IMR-90 (cell line): ENCODE measurements around the gene DPP10. TPM values are rescaled to one million over a fixed set of nuclear protein-coding genes. Genes with fewer than 3 reads are reported as not detected.

ENCODE experiments used
- ATAC-seq: fragments of 200-7000 bp; cut with Tn5 transposase; 2 replicates; pipeline ENCODE4 v1.9.1; 2020; ENCODE audit warnings: low read depth, mild to moderate bottlenecking, moderate library complexity
- Bru-seq: library from RNA; stranded (reverse); fragments of 400-500 nt; gene quantifications from one replicate; lab custom pipeline; 2021; lab: Mats Ljungman, UMichigan
- BruChase-seq, 2 experiments: library from RNA; stranded (reverse); fragments of 400-500 nt; gene quantifications; one replicate each; lab custom pipeline; 2021; lab: Mats Ljungman, UMichigan
- BruUV-seq: library from RNA; stranded (reverse); fragments of 400-500 nt; replicated peaks from 2 replicates; lab custom pipeline; 2021; lab: Mats Ljungman, UMichigan
- CTCF ChIA-PET: fragments of 300-600 bp; formaldehyde crosslinking; extraction: SDS; loops from one replicate; lab custom pipeline; 2021; ENCODE audit warnings: antibody characterized with exemption; lab: Yijun Ruan, JAX
- POLR2A ChIA-PET: fragments of 300-600 bp; sonication (Branson Sonifier 250); formaldehyde crosslinking; loops from one replicate; lab custom pipeline; 2022; ENCODE audit warnings: antibody characterized with exemption; ENCODE audit not compliant: unreplicated experiment; lab: Charles Lee
- DNase-seq: peaks from one replicate; pipeline ENCODE4 v3.0.0; 2013
- H2AFZ ChIP-seq: replicated peaks from 2 replicates; pipeline ENCODE3; 2013; ENCODE audit warnings: low read length, mild to moderate bottlenecking; ENCODE audit not compliant: poor library complexity
- H2AK5ac ChIP-seq: 2 replicates; pipeline ENCODE4 v1.6.1; 2013; ENCODE audit warnings: low read depth, low read length, inconsistent platforms
- H2AK9ac ChIP-seq: replicated peaks from 2 replicates; pipeline ENCODE3; 2013; ENCODE audit warnings: mild to moderate bottlenecking, low read depth, low read length, moderate library complexity; ENCODE audit not compliant: poor library complexity
- H2BK120ac ChIP-seq: 2 replicates; pipeline ENCODE4 v1.6.1; 2013; ENCODE audit warnings: low read depth, low read length, inconsistent platforms
- H2BK15ac ChIP-seq: 3 replicates; pipeline ENCODE4 v1.6.1; 2013; ENCODE audit warnings: low read depth, low read length, inconsistent platforms
- H2BK20ac ChIP-seq: 2 replicates; pipeline ENCODE4 v1.6.1; 2013; ENCODE audit warnings: low read depth, mild to moderate bottlenecking, inconsistent platforms, low read length, moderate library complexity
- H2BK5ac ChIP-seq: 2 replicates; pipeline ENCODE4 v1.6.1; 2013; ENCODE audit warnings: mild to moderate bottlenecking, low read depth, low read length, inconsistent platforms; ENCODE audit not compliant: poor library complexity, severe bottlenecking
- H3K14ac ChIP-seq: replicated peaks from 2 replicates; pipeline ENCODE4 v1.6.1; 2013; ENCODE audit warnings: low read depth, low read length, inconsistent platforms
- H3K18ac ChIP-seq: 2 replicates; pipeline ENCODE4 v1.6.1; 2013; ENCODE audit warnings: low read depth, low read length, control low read depth
- H3K23ac ChIP-seq: 2 replicates; pipeline ENCODE4 v1.6.1; 2013; ENCODE audit warnings: low read depth, low read length, inconsistent platforms
- H3K27ac ChIP-seq: 2 replicates; pipeline ENCODE4 v1.5.1; 2013; ENCODE audit warnings: mild to moderate bottlenecking, control low read depth, low read length; ENCODE audit not compliant: insufficient read depth
- H3K27me3 ChIP-seq: 2 replicates; pipeline ENCODE4 v1.6.1; 2013; ENCODE audit warnings: low read length; ENCODE audit not compliant: control insufficient read depth, insufficient read depth
- H3K36me3 ChIP-seq: 2 replicates; pipeline ENCODE4 v1.6.1; 2013; ENCODE audit warnings: low read length, mixed read lengths; ENCODE audit not compliant: control insufficient read depth, insufficient read depth
- H3K4ac ChIP-seq: 2 replicates; pipeline ENCODE4 v1.6.1; 2013; ENCODE audit warnings: low read depth, low read length, inconsistent platforms
- H3K4me1 ChIP-seq: 2 replicates; pipeline ENCODE4 v1.6.1; 2013; ENCODE audit warnings: low read length, mixed read lengths; ENCODE audit not compliant: control insufficient read depth, insufficient read depth
- H3K4me2 ChIP-seq: 2 replicates; pipeline ENCODE4 v1.6.1; 2013; ENCODE audit warnings: low read depth, mild to moderate bottlenecking, control low read depth, low read length, moderate library complexity
- H3K4me3 ChIP-seq: 2 replicates; pipeline ENCODE4 v1.5.1; 2013; ENCODE audit warnings: low read depth, mild to moderate bottlenecking, control low read depth, low read length, moderate library complexity; ENCODE audit not compliant: insufficient read depth
- H3K56ac ChIP-seq: 2 replicates; pipeline ENCODE4 v1.6.1; 2013; ENCODE audit warnings: low read length, inconsistent platforms; ENCODE audit not compliant: insufficient read depth; ENCODE audit errors: extremely low read depth
- H3K79me1 ChIP-seq, 2 experiments: 2 replicates each; pipeline ENCODE4 v1.6.1; 2013; ENCODE audit warnings: low read length in 2 of 2, inconsistent platforms in 1 of 2, low read depth in 1 of 2
- H3K9ac ChIP-seq: 2 replicates; pipeline ENCODE4 v1.6.1; 2013; ENCODE audit warnings: low read depth, low read length, control low read depth
- H3K9me1 ChIP-seq: 2 replicates; pipeline ENCODE4 v1.6.1; 2013; ENCODE audit warnings: low read length, inconsistent platforms; ENCODE audit not compliant: insufficient read depth
- H3K9me3 ChIP-seq: 2 replicates; pipeline ENCODE4 v1.6.1; 2013; ENCODE audit warnings: low read length; ENCODE audit not compliant: control insufficient read depth, insufficient read depth
- H4K20me1 ChIP-seq: 2 replicates; pipeline ENCODE4 v1.6.1; 2013; ENCODE audit warnings: low read length, inconsistent platforms; ENCODE audit not compliant: insufficient read depth
- H4K5ac ChIP-seq: 2 replicates; pipeline ENCODE4 v1.6.1; 2013; ENCODE audit warnings: mild to moderate bottlenecking, low read depth, low read length, control low read depth
- H4K8ac ChIP-seq, 2 experiments: 2 replicates each; pipeline ENCODE4 v1.6.1; 2013; ENCODE audit warnings: low read depth in 2 of 2, low read length in 2 of 2, control low read depth in 1 of 2, inconsistent platforms in 1 of 2
- H4K91ac ChIP-seq: 2 replicates; pipeline ENCODE4 v1.6.1; 2013; ENCODE audit warnings: low read depth, low read length, inconsistent platforms; ENCODE audit not compliant: insufficient read depth
- BHLHE40 ChIP-seq: fragments of 150-350 bp; IDR thresholded peaks from 2 replicates; pipeline ENCODE4 v1.6.1; 2016; ENCODE audit warnings: mild to moderate bottlenecking, low read depth, low read length
- CHD1 ChIP-seq: IDR thresholded peaks from 2 replicates; pipeline ENCODE4 v1.6.1; 2012; ENCODE audit warnings: low read depth, low read length, improper control_type of control experiment
- FOS ChIP-seq: fragments of 150-350 bp; IDR thresholded peaks from 2 replicates; pipeline ENCODE4 v1.6.1; 2016; ENCODE audit warnings: low read depth, low read length
- MAZ ChIP-seq: IDR thresholded peaks from 2 replicates; pipeline ENCODE4 v1.6.1; 2012; ENCODE audit warnings: low read depth, mild to moderate bottlenecking, low read length, improper control_type of control experiment, moderate library complexity, borderline replicate concordance
- MXI1 ChIP-seq: IDR thresholded peaks from 2 replicates; pipeline ENCODE4 v1.6.1; 2012; ENCODE audit warnings: low read depth, mild to moderate bottlenecking, low read length, moderate library complexity, borderline replicate concordance
- NFE2L2 ChIP-seq: fragments of 150-350 bp; IDR thresholded peaks from 2 replicates; pipeline ENCODE4 v1.6.1; 2016; ENCODE audit warnings: low read depth, mild to moderate bottlenecking, low read length
- RFX5 ChIP-seq: IDR thresholded peaks from 2 replicates; pipeline ENCODE4 v1.8.0; 2012; ENCODE audit warnings: low read depth, mild to moderate bottlenecking, low read length, moderate library complexity
- WGBS, 2 experiments: methylation state at CpG; one replicate each; pipeline versions ENCODE4 v1.1.5 to v1.1.7; 2013; ENCODE audit warnings: missing lambda C conversion rate in 2 of 2; ENCODE audit not compliant: insufficient read length in 1 of 2; ENCODE audit errors: extremely low coverage in 2 of 2; 5-methylcytosine and 5-hydroxymethylcytosine counted together
- dilution Hi-C: fragments of 300-500 bp; cut with HindIII; formaldehyde crosslinking; loops from one replicate; pipeline ENCODE4 v1.14.3; 2018; ENCODE audit warnings: low sequenced_read_pairs; ENCODE audit not compliant: unreplicated experiment
- in situ Hi-C: fragments of 300-500 bp; cut with MboI; formaldehyde crosslinking; loops from 3 replicates; pipeline ENCODE4 v1.14.3; 2019; ENCODE audit warnings: low sequenced_read_pairs, inconsistent platforms, mixed read lengths
- intact Hi-C: fragments of 100-400 bp; cut with micrococcal nuclease; formaldehyde crosslinking; loops from 2 replicates; pipeline ENCODE4 v1.10.0; 2022
- long read RNA-seq: library from polyadenylated mRNA; unstranded; transcript quantifications from one replicate; pipeline ENCODE4 v2.0.0, GENCODE V29; 2021; ENCODE audit not compliant: unreplicated experiment
- polyA plus RNA-seq, 3 experiments: library from polyadenylated mRNA; depleted of rRNA; stranded (reverse); fragments of >200 nt; gene quantifications; 2 replicates each; pipeline ENCODE4 v1.2.3, GENCODE V29; 2012; ENCODE audit warnings: low replicate concordance in 1 of 3
- total RNA-seq: library from RNA; depleted of rRNA; stranded (reverse); fragments of >200 nt; gene quantifications from 2 replicates; pipeline ENCODE4 v1.2.3, GENCODE V29; 2012; rRNA removed
- TF ChIP-seq, protein P1 (sequence below): fragments of 150-350 bp; IDR thresholded peaks from 2 replicates; pipeline ENCODE4 v1.6.1; 2017; ENCODE audit warnings: mild to moderate bottlenecking, antibody characterized with exemption, low read length, low read depth
- TF ChIP-seq, protein P2 (sequence below): conservative IDR thresholded peaks from 2 replicates; pipeline ENCODE4 v1.5.1; 2012; ENCODE audit warnings: mild to moderate bottlenecking, low read depth, low read length, improper control_type of control experiment
- TF ChIP-seq, protein P3 (sequence below): fragments of 150-350 bp; IDR thresholded peaks from 2 replicates; pipeline ENCODE4 v1.6.1; 2016; ENCODE audit warnings: low read depth, mild to moderate bottlenecking, low read length, moderate library complexity, borderline replicate concordance

The DPP10 gene
- total RNA-seq (not detected in 2 replicates), polyA plus RNA-seq (2012; rRNA removed) (not detected in 2 replicates), Bru-seq, nascent RNA (percentile 1 among the genes with signal in this experiment), BruChase-seq, experiment 1, labeled RNA remaining after a 6-hour chase (percentile 2 among the genes with signal in this experiment), BruChase-seq, experiment 2, labeled RNA remaining after a 2-hour chase (percentile 1 among the genes with signal in this experiment)
- not detected in 2 replicates for polyA plus RNA-seq (2012; cell fraction: cytosol; rRNA removed)
- polyA plus RNA-seq (2012; cell fraction: nucleus; rRNA removed; ENCODE audit: low replicate concordance): not detected in 2 replicates
- long read RNA-seq: 0 reads

DNA sequence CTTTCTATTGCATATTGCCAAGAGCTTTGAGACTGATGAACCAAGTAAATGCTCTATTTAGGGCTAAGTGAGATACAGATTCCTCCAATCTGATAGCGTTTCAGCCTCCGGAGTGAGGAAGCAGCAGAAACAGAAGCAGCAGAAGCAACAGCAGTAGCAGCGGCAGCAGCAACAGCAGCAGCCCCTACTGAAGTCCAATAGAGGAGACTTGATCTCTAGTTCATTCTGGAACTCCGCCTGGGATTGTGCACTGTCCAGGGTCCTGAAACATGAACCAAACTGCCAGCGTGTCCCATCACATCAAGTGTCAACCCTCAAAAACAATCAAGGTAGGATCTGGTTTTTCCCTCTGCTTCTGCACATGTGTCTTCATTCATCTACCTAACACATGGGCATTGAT lies at the start of gene DPP10:
Gene DPP10 (plus strand): TSS at position 132 of the 400 bp plus-strand sequence.
- ATAC-seq (no peak), DNase-seq (peak; percentile 0)
- Histone ChIP-seq H4K20me1 (no peaks in the 10 kb centered on the region), H3K79me1 (no peaks in the 10 kb centered on the region), H3K4ac (no peak within 1 kb of the TSS), H2AFZ (no peak within 1 kb of the TSS), H2BK120ac (no peak within 1 kb of the TSS), H3K9me3 (no peaks in the 10 kb centered on the region; the same call in 1 of the 2 replicates), H3K14ac (no peak within 1 kb of the TSS), H3K36me3 (no peaks in the 10 kb centered on the region), H2BK5ac (no peak within 1 kb of the TSS), H3K9ac (no peak within 1 kb of the TSS), H2AK9ac (no peak within 1 kb of the TSS), H3K23ac (no peak within 1 kb of the TSS), H2AK5ac (no peak within 1 kb of the TSS), H3K4me1 (no peaks in the 10 kb centered on the region), H3K56ac (no peak within 1 kb of the TSS), H3K4me2 (no peak within 1 kb of the TSS), H4K8ac (no peak within 1 kb of the TSS), H2BK20ac (no peak within 1 kb of the TSS), H4K91ac (no peak within 1 kb of the TSS), H3K27me3 (no peaks in the 10 kb centered on the region), H3K4me3 (no peak within 1 kb of the TSS), H3K9me1 (no peaks in the 10 kb centered on the region), H2BK15ac (no peak within 1 kb of the TSS), H4K5ac (no peak within 1 kb of the TSS), H3K27ac (no peak within 1 kb of the TSS), H3K18ac (no peak within 1 kb of the TSS)
- intact Hi-C loops: no loop called here
- TF ChIP-seq BHLHE40 (no peak), NFE2L2 (no peak), MAZ (no peak), FOS (no peak), MXI1 (no peak), RFX5 (no peak), CHD1 (no peak)
- TF ChIP-seq, protein P1, sequence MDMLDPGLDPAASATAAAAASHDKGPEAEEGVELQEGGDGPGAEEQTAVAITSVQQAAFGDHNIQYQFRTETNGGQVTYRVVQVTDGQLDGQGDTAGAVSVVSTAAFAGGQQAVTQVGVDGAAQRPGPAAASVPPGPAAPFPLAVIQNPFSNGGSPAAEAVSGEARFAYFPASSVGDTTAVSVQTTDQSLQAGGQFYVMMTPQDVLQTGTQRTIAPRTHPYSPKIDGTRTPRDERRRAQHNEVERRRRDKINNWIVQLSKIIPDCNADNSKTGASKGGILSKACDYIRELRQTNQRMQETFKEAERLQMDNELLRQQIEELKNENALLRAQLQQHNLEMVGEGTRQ: no peak
- TF ChIP-seq, protein P2, sequence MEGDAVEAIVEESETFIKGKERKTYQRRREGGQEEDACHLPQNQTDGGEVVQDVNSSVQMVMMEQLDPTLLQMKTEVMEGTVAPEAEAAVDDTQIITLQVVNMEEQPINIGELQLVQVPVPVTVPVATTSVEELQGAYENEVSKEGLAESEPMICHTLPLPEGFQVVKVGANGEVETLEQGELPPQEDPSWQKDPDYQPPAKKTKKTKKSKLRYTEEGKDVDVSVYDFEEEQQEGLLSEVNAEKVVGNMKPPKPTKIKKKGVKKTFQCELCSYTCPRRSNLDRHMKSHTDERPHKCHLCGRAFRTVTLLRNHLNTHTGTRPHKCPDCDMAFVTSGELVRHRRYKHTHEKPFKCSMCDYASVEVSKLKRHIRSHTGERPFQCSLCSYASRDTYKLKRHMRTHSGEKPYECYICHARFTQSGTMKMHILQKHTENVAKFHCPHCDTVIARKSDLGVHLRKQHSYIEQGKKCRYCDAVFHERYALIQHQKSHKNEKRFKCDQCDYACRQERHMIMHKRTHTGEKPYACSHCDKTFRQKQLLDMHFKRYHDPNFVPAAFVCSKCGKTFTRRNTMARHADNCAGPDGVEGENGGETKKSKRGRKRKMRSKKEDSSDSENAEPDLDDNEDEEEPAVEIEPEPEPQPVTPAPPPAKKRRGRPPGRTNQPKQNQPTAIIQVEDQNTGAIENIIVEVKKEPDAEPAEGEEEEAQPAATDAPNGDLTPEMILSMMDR: no peak
- TF ChIP-seq, protein P3, sequence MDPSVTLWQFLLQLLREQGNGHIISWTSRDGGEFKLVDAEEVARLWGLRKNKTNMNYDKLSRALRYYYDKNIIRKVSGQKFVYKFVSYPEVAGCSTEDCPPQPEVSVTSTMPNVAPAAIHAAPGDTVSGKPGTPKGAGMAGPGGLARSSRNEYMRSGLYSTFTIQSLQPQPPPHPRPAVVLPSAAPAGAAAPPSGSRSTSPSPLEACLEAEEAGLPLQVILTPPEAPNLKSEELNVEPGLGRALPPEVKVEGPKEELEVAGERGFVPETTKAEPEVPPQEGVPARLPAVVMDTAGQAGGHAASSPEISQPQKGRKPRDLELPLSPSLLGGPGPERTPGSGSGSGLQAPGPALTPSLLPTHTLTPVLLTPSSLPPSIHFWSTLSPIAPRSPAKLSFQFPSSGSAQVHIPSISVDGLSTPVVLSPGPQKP: no peak
- dilution Hi-C loops: no loop called here
- CTCF ChIA-PET: no interaction called here
- POLR2A ChIA-PET: no interaction called here
- no TSS peak for BruUV-seq
- in situ Hi-C loops: no loop called here
- 0% methylated on average over 2 of the region's 5 CpGs; no CpG with 5 or more reads in 1 of the 2 experiments for WGBS, 2 experiments
